Measurements from ENCODE around the gene SLC35E4. TPM values are rescaled to one million over a fixed set of nuclear protein-coding genes. Genes with fewer than 3 reads are reported as not detected.
"Not testable (repeated sequence)": the region's sequence is repeated elsewhere in the genome, so short reads cannot be mapped to it uniquely, and the experiment has no call there.

SLC35E4 gene
- total RNA-seq, 1 donor from 2014 or later = 3.7 TPM

- no peak for DNase-seq (ENCODE audit: low spot score)
These were observed 24.4 kb upstream of the SLC35E4 start for GRCh38 chr22:30611197-30611596.

GRCh38 chr22:30612789-30613188 is 22.8 kb upstream of the SLC35E4 start:
- DNase-seq (ENCODE audit: low spot score) = no peak

- no peak for DNase-seq (ENCODE audit: low spot score)
These were observed 21.3 kb upstream of the SLC35E4 start for GRCh38 chr22:30614268-30614667.

GRCh38 chr22:30614879-30615278 is 20.7 kb upstream of the SLC35E4 start:
- no peak for DNase-seq (ENCODE audit: low spot score)

- DNase-seq (ENCODE audit: low spot score) = no peak
These were observed 20.0 kb upstream of the SLC35E4 start for GRCh38 chr22:30615543-30615954.

GRCh38 chr22:30617819-30618218 is 17.8 kb upstream of the SLC35E4 start:
- DNase-seq (ENCODE audit: low spot score) = no peak

DNA sequence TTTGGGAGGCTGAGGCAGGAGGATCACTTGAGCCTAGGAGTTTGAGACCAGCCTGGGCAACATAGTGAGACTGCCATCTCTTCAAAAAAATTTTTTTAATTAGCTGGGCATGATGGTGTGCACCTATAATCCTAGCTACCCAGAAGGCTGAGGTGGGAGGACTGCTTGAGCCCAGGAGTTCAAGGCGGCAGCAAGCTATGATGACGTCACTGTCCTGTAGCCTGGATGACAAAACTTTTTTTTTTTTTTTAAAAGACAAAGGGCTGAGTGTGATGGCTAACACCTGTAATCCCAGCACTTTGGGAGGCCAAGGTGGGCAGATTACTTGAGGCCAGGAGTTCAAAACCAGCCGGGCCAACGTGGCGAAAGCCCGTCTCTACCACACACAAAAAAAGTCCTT is 15.7 kb upstream of the SLC35E4 start:
- not testable (repeated sequence) for DNase-seq (ENCODE audit: low spot score)

DNA sequence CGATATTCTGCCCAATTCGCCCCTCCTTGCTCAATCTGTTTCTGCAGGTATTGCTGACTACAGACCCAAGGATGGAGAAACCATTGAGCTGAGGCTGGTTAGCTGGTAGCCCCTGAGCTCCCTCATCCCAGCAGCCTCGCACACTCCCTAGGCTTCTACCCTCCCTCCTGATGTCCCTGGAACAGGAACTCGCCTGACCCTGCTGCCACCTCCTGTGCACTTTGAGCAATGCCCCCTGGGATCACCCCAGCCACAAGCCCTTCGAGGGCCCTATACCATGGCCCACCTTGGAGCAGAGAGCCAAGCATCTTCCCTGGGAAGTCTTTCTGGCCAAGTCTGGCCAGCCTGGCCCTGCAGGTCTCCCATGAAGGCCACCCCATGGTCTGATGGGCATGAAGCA is 9.2 kb upstream of the SLC35E4 start:
- DNase-seq (ENCODE audit: low spot score) = no peak

- DNase-seq (ENCODE audit: low spot score) = no peak
These were observed 8.1 kb upstream of the SLC35E4 start for GRCh38 chr22:30627471-30627870.

DNA sequence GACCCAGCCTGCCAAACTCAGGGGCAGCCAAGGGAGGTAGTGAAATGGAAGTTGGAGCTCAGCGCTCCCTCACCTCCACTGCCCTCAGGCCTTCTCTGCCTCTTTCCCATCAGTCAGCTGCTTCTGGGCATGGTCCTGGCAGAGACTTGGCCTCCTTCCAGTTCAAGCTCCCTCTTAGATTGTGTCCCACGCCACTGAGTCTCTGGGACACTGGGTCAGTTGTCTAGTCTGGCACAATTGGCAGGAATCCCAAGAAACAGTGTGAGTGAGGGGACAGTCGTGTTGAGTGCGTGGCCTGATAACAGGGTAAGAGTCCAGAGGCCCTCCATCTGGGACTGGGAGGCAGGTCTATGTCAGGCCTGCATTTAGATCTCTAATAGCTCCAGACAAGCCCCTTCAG is 7.1 kb upstream of the SLC35E4 start:
- no peak for DNase-seq (ENCODE audit: low spot score)

DNA sequence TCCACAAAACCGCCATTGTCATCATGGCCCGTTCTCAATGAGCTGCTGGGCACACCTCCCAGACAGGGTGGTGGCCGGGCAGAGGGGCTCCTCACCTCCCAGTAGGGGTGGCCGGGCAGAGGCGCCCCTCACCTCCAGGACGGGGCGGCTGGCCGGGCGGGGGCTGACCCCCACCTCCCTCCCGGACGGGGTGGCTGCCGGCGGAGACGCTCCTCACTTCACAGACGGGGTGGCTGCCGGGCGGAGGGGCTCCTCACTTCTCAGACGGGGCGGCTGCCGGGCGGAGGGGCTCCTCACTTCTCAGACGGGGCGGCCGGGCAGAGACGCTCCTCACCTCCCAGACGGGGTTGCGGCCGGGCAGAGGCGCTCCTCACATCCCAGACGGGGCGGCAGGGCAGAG is 4.1 kb upstream of the SLC35E4 start:
- DNase-seq (ENCODE audit: low spot score) = not testable (repeated sequence)

DNA sequence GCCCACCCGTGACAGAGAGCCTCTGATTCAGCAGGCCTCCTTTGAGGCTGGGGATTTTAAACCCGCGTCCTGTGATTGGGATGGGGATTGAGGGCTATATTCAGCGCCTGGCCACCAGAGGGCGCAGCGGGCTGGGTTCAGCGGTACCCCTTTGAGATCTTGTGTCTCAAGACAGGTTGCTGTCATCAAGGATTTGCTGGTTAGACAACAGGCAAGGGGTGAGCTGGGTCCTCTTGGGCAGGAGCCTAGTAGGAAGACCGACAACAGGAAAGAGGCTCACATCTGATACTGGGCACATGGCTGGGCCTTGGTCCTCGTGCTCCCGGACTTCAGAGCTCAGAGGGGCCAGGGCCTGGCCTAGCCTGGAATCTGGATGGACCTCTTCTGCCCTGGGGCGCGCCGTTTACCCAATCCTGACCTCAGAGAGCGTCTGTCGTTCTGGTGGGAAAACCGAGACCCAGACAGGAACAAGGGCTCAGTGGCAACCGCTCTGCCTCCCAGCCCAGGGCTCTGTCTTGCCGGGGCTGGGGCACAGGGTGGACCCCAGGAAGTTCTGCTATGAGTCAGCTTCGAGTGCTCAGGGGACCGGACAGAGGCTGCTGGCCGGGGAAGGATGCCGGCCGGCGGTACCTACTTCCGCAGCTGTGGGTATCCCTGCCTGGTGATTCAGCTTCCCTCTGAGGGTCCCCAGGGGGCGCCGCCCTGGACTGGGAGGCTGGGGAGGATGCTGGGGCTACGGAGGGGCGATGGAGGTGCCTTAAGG is 929 bp upstream of the SLC35E4 start:
- DNase-seq (ENCODE audit: low spot score) = peak; percentile 95

GRCh38 chr22:30636226-30637077 is 871 bp downstream of the SLC35E4 start:
- no peak for DNase-seq (ENCODE audit: low spot score)

DNA sequence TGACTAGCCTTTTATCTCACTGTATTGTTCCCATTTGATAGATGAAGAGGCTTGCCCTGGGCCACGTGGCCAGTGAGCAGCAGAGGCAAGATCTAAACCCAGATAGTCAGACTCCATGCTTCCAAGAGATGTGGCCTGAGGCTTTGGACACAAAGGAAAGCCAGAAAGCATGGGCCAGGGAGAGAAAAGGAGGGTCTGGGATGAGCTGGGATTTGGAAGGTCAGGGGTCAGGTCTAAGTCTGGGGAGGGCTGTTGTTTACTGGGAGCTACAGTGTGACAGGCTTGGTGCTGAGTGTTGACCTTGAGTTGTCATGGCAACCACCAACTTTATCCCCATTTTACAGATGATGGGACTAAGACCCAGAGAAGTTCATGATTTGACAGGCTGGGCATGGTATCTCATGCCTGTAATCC is 2.1 kb downstream of the SLC35E4 start:
- no peak for DNase-seq (ENCODE audit: low spot score)

DNA sequence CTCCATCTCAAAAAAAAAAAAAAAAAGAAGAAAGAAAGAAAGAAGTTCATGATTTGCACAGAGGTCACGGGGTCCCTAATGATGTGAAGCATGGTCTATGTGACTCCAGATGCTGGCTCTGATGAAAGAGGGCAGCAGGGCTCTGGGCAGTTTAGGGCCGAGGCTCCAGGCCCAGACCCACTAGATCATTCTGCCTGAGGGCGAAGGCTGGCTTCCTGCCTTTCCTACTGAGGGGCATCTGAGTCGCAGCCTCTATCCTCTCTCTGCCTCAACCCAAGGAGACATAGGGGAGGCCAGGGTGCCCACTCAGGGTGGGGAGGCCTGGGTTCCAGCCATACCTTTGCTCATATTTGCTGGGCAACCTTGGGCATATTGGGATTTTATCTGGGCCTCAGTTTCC is 4.8 kb downstream of the SLC35E4 start:
- DNase-seq (ENCODE audit: low spot score) = no peak

- no peak for DNase-seq (ENCODE audit: low spot score)
These were observed 5.4 kb downstream of the SLC35E4 start for GRCh38 chr22:30640839-30641430.

DNA sequence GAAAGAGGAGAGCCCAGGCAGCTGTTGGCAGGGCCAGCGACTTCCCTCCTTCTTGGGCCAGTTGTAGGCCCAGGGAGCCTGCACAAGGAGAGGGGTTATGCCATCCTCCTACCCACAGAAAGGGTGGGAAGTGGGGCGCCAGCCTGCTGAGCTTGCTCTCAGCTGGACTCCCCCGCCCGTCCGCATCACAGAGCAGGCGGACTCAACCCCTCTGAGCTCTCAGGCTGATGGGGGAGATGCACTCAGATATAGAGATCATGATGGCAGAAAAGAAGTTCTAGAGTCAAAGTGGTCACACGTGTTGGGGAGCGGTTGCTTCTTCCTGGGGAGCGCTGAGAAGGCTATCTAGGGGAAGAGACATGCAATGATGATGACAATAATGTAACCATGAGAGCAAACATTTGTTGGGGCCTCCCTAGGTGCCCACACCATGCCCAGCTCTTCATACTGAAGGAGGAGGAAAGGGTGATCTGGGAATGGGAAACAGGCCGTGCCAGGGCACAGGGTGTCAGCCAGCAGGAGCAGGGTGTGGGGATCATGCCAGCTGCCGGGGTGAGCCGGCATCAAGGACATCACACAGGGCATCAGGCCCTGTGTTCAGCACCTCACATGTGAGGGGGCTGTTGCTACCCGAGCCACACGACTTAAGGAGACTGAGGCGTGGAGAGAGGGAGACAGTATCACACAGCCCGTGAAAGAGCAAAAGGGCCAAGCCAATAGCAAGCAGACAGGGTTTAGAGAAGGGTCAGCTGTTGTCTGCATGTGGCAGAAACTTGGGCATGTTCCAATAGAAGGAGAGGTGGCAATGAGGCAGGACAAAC is 7.7 kb downstream of the SLC35E4 start:
- DNase-seq (ENCODE audit: low spot score) = no peak

DNA sequence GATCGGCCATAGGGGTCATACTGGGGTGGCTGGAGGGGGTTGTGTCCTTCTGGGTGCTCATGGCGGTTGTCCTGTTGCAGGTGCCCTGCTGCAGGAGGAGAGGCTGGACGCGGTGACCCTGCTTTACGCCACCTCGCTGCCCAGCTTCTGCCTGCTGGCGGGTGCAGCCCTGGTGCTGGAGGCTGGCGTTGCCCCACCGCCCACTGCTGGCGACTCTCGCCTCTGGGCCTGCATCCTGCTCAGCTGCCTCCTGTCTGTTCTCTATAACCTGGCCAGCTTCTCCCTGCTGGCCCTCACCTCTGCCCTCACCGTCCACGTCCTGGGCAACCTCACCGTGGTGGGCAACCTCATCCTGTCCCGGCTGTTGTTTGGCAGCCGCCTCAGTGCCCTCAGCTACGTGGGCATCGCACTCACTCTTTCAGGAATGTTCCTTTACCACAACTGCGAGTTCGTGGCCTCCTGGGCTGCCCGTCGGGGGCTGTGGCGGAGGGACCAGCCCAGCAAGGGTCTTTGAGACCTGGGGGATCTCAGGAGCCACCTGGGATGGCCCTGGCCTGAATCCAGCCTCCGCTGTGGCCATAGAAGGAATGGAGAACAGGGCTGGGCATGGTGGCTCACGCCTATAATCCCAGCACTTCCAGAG is 11.1 kb downstream of the SLC35E4 start:
- DNase-seq (ENCODE audit: low spot score) = no peak

- DNase-seq (ENCODE audit: low spot score) = no peak
These were observed 12.0 kb downstream of the SLC35E4 start for GRCh38 chr22:30647536-30647935.

- no peak for DNase-seq (ENCODE audit: low spot score)
These were observed 13.2 kb downstream of the SLC35E4 start for GRCh38 chr22:30648825-30649224.
